Measurements from ENCODE around the gene NEIL3. TPM values are rescaled to one million over a fixed set of nuclear protein-coding genes. Genes with fewer than 3 reads are reported as not detected.

The NEIL3 gene
- total RNA-seq, 1 experiment from 2014 or later: 18.1 TPM

DNA sequence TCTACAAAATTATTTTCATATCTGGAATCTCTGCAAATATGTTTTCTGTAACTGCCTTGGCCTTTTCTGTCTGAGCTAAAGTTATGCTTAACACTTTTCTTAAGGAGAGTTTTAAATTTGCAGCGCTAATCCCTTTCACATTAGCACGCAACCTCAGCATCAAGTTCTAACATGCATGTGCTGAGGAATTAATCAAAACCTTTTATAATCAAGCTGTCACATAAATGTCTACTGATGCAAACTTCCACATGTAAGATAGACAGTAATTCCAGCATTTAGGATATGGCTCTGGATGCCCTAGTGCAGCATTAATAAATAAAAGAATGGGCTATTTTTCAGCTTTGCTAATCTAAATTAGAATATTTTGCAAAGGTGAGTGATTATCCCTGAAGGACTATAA is 17.5 kb upstream of the NEIL3 start (continued):
- TF ChIP-seq, protein P1, sequence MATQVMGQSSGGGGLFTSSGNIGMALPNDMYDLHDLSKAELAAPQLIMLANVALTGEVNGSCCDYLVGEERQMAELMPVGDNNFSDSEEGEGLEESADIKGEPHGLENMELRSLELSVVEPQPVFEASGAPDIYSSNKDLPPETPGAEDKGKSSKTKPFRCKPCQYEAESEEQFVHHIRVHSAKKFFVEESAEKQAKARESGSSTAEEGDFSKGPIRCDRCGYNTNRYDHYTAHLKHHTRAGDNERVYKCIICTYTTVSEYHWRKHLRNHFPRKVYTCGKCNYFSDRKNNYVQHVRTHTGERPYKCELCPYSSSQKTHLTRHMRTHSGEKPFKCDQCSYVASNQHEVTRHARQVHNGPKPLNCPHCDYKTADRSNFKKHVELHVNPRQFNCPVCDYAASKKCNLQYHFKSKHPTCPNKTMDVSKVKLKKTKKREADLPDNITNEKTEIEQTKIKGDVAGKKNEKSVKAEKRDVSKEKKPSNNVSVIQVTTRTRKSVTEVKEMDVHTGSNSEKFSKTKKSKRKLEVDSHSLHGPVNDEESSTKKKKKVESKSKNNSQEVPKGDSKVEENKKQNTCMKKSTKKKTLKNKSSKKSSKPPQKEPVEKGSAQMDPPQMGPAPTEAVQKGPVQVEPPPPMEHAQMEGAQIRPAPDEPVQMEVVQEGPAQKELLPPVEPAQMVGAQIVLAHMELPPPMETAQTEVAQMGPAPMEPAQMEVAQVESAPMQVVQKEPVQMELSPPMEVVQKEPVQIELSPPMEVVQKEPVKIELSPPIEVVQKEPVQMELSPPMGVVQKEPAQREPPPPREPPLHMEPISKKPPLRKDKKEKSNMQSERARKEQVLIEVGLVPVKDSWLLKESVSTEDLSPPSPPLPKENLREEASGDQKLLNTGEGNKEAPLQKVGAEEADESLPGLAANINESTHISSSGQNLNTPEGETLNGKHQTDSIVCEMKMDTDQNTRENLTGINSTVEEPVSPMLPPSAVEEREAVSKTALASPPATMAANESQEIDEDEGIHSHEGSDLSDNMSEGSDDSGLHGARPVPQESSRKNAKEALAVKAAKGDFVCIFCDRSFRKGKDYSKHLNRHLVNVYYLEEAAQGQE (IDR thresholded peaks at IDR 0.05; ENCODE audit: low read depth): no peak
- TF ChIP-seq POLR2A (IDR thresholded peaks at IDR 0.05; ENCODE audit: borderline replicate concordance, extremely low read depth, insufficient read depth, insufficient read length): no peak

DNA sequence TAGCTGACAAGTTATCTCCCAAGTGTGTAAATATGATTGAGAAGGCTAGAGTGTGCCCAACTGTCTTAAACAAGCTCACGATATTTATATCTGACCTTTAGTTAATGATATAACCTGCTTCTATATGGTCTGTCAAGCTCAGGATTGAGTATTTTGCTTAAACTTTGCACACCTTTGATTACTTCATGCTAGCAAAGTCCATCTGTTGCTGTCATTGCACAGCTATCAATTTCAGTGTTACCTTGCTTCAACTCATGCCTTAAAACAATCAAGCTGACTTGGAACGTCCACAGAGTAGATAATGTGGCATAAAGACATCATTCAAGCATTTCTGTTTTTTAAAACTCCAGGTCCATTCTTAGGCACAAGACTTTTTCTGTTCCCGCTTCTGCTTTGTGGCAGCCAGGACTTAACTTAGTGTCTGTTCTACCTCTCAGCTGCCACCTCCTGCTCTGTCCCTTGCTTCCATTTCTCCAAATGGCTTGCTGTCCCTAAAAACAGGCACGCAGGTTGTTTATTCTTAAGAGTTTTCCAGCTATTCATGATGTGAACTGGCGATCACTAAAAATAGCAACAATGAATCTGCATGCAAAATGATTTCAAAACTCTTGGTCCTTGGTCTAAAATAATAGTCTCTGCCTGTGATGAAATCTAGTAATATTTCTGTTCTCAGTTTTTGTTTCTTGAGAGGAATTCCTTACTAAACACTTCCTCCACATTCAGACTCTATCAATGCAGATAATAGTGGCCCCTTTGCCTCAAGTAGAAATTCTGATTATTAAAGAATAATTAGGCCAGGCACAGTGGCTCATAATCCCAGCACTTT is 16.3 kb upstream of the NEIL3 start:
- Histone ChIP-seq H3K27me3 (ENCODE audit: insufficient read depth, low read length) (no peaks in the 10 kb centered on the region), H4K20me1 (ENCODE audit: insufficient read depth) (no peaks in the 10 kb centered on the region), H3K9me2 (ENCODE audit: insufficient read depth) (no peaks in the 10 kb centered on the region), H3K36me3 (ENCODE audit: control insufficient read depth in 1 of 2, insufficient read depth in 2 of 2, low read length in 2 of 2) (no peaks in the 10 kb centered on the region), H3K79me2 (ENCODE audit: insufficient read depth, low read length) (no peaks in the 10 kb centered on the region), H2AFZ (ENCODE audit: low read depth, low read length, poor library complexity, severe bottlenecking) (no peak overlapping the region), H3K4me3 (replicated peaks in 1 of 2; ENCODE audit: low read depth in 1 of 2, low read length in 2 of 2) (no peak overlapping the region), H3K27ac (ENCODE audit: low read depth, low read length) (no peak overlapping the region), H3K4me2 (ENCODE audit: low read length) (no peak overlapping the region), H3K9ac (ENCODE audit: low read length) (no peak overlapping the region), H3K9me3 (ENCODE audit: control insufficient read depth in 1 of 2, insufficient read depth in 1 of 2, low read depth in 1 of 2, low read length in 2 of 2) (peaks cover 0 to 6% of the 10 kb centered on the region in 2 experiments; a peak in 1 of 4 replicates), H3K4me1 (ENCODE audit: control insufficient read depth in 1 of 2, insufficient read depth in 2 of 2, low read length in 2 of 2) (no peaks in the 10 kb centered on the region)
- DNase-seq (ENCODE audit: low read depth, low spot score) (no peak), ATAC-seq (no peak)
- POLR2A ChIA-PET: no interaction called here
- intact Hi-C loops (cut with micrococcal nuclease): no loop called here
- RAD21 ChIA-PET (ENCODE audit: low non-redundant PET in 1 of 2, low total read pairs in 2 of 2, uncharacterized antibody in 2 of 2, unreplicated experiment in 2 of 2): no interaction called here
- CTCF ChIA-PET: no interaction called here
- BruUV-seq (replicated peaks): no TSS peak
- TF ChIP-seq CEBPB (IDR thresholded peaks at IDR 0.05; ENCODE audit: low read depth): no peak
- no peak for TF ChIP-seq RAD21 (IDR thresholded peaks at IDR 0.05; ENCODE audit: low read depth)
- no peak for TF ChIP-seq JUND (IDR thresholded peaks at IDR 0.05)
- TF ChIP-seq CBX3 (IDR thresholded peaks at IDR 0.05; ENCODE audit: low read depth): no peak
- TF ChIP-seq, protein P2, sequence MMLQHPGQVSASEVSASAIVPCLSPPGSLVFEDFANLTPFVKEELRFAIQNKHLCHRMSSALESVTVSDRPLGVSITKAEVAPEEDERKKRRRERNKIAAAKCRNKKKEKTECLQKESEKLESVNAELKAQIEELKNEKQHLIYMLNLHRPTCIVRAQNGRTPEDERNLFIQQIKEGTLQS (IDR thresholded peaks at IDR 0.05): no peak
- no peak for TF ChIP-seq SP1 (IDR thresholded peaks at IDR 0.05; ENCODE audit: low read depth)
- TF ChIP-seq, protein P3, sequence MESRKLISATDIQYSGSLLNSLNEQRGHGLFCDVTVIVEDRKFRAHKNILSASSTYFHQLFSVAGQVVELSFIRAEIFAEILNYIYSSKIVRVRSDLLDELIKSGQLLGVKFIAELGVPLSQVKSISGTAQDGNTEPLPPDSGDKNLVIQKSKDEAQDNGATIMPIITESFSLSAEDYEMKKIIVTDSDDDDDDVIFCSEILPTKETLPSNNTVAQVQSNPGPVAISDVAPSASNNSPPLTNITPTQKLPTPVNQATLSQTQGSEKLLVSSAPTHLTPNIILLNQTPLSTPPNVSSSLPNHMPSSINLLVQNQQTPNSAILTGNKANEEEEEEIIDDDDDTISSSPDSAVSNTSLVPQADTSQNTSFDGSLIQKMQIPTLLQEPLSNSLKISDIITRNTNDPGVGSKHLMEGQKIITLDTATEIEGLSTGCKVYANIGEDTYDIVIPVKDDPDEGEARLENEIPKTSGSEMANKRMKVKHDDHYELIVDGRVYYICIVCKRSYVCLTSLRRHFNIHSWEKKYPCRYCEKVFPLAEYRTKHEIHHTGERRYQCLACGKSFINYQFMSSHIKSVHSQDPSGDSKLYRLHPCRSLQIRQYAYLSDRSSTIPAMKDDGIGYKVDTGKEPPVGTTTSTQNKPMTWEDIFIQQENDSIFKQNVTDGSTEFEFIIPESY (IDR thresholded peaks at IDR 0.05; ENCODE audit: extremely low read depth, insufficient replicate concordance, low read length): no peak
- TF ChIP-seq, protein P1 (IDR thresholded peaks at IDR 0.05; ENCODE audit: low read depth): no peak
- no peak for TF ChIP-seq ZNF274 (IDR thresholded peaks at IDR 0.05; ENCODE audit: low read depth, low read length)
- no peak for TF ChIP-seq EZH2 (IDR thresholded peaks at IDR 0.05)
- TF ChIP-seq ZFX (IDR thresholded peaks at IDR 0.05): no peak
- TF ChIP-seq EZH2phosphoT487 (IDR thresholded peaks at IDR 0.05; ENCODE audit: borderline replicate concordance): no peak
- TF ChIP-seq, protein P4, sequence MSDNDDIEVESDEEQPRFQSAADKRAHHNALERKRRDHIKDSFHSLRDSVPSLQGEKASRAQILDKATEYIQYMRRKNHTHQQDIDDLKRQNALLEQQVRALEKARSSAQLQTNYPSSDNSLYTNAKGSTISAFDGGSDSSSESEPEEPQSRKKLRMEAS (IDR thresholded peaks at IDR 0.05): no peak
- no peak for TF ChIP-seq FOSL1 (IDR thresholded peaks at IDR 0.05; ENCODE audit: low read depth)
- TF ChIP-seq ELF1 (IDR thresholded peaks at IDR 0.05; ENCODE audit: borderline replicate concordance, low read depth): no peak

Data from HCT116 (cell line).